Measurements from ENCODE around the gene RPS4Y1.

Gene RPS4Y1

DNA sequence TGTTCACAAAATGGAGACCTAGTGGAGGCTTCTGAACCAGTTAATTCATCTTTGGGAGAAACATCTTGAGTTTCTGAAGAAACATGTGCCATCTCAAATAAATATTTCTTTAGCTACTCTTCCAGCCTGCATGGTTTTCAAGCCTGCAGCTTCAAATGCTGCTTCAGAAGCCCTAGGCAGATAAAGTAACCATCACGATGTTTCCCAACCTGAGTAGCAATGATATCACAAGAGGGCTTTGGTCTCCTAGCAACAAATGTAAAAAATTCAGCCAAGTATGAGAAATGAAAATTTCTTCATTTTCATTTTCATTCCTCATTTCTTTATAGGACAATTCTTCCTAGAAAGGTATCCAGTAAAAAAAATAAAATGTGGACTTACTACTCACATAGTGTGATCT is 42.2 kb downstream of the RPS4Y1 start:
- DNase-seq (ENCODE audit: low spot score): no peak

DNA sequence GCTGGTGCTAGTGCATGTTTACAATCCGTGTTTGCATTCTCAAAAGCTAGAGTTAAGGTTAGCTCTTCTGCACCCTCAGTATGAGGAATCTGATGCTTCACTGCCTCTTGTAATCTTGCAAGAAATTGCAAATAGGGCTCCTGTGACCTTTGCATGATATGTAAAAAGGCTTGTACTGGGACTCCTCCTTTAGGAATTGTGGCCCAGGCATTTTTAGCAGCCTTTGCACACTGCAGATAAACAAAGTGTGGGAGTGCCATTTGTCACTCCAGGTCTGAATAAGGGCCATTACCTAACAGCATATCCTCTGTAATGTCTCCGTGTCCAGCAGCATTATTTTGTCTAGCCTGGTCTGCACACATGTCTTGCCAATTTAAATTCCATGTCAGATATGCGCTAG is 44.5 kb downstream of the RPS4Y1 start:
- no peak for DNase-seq (ENCODE audit: low spot score)

DNA sequence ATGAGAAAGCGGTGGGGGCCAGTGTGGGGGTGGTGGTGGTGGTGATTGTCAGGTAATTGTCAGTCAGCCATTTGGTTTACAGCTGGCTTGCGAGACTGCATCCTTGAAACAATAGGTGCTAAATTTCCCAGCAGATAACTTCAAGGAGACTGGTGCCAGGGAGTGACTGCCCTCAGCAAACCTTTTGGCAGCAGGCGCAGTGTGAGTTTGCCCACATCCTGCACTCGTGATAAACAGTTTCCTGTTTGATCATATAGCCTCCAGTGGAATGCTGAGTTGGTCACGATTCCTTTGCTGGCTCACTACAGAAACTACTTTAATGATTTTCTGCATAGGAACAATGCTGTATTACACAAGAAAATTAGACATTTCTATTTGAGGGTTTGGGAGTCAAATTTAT is 46.0 kb downstream of the RPS4Y1 start:
- no peak for DNase-seq (ENCODE audit: low spot score)

DNA sequence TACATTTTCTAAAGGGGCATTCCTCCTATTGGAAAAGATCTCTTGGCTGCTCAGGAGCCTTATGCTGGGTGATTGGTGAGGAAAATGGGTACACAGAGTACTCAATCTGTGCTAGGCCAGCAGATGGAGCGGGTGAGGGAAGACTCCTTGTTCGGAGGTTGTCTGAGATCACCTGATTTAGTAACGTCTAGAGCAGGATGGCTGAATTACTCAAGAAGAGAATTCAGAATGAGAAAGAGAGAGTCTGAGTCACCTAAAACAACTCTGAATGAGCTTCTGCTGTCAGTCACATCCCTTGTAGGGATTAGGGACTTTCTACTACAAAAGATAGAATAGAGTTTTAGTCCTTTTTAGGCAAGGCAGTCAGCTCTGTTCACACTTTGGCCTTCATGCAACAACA is 46.6 kb downstream of the RPS4Y1 start:
- no peak for DNase-seq (ENCODE audit: low spot score)

GRCh38 chrY:2893471-2893870 is 52.1 kb downstream of the RPS4Y1 start:
- DNase-seq (ENCODE audit: low spot score): no peak

- no peak for DNase-seq (ENCODE audit: low spot score)
Observed at GRCh38 chrY:2896050-2896449, 54.6 kb downstream of the RPS4Y1 start.

- DNase-seq (ENCODE audit: low spot score): no peak
Observed at GRCh38 chrY:2907356-2907755, 66.0 kb downstream of the RPS4Y1 start.

DNA sequence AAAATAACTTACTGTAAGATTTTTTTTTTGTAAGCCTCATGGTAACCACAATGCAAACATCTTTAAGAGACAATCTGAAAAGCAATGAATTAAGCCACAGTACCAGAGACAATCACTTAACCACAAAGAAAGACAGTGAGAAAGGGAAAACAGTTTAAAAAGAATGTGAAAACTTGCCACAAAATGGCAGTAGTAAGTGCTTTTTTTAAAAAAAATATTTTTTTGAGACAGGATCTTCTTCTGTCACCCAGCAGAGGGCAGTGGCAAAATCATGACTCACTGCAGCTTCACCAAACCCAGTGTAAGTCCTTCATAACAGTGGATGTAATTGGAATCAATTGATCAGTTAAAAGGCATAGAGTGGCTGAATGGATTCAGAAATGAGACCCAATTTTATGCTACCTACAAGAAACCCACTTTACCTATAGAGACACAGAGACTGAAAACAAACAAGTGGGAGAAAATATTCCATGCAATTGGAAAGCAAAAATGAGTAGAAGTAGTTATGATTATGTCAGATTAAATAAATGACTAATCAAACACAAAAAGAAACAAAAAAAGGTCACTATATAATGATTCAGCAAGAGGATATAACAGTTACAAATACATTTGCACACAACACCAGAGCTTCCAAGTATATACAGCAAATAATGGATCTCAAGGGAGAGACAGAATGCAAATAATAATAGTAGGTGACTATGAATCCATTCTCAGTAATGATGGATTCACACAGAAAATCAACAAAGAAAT is 71.8 kb downstream of the RPS4Y1 start:
- no peak for DNase-seq (ENCODE audit: low spot score)
